ENCODE results near the gene C1QTNF9.
"Not testable (repeated sequence)": the region's sequence is repeated elsewhere in the genome, so short reads cannot be mapped to it uniquely, and the experiment has no call there.

The C1QTNF9 gene, protein sequence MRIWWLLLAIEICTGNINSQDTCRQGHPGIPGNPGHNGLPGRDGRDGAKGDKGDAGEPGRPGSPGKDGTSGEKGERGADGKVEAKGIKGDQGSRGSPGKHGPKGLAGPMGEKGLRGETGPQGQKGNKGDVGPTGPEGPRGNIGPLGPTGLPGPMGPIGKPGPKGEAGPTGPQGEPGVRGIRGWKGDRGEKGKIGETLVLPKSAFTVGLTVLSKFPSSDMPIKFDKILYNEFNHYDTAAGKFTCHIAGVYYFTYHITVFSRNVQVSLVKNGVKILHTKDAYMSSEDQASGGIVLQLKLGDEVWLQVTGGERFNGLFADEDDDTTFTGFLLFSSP

DNA sequence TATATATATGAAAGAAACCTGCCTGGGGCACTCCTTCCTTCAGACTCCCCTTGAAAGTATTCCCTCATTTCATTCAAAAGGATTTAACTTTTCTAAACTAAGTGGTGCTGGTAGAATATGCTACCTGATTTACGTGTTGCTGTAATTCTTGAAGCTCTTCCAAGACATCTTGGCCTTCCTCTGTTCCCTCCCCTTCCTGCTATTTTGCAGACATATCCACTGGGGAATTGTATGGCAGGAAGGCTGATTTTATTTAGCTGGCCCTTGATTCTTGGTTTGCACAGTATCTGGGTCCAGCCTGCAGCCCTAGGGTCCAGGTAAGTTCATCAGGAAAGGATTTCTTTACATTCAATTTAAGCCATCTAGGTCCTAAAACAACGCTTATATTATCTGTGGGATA is at the start of gene C1QTNF9:
Gene C1QTNF9 (plus strand): TSS at position 281 of the 400 bp plus-strand sequence. CDS start 6,424 bp downstream, outside the sequence.
- DNase-seq (ENCODE audit: low read depth) = not testable (repeated sequence)

DNA sequence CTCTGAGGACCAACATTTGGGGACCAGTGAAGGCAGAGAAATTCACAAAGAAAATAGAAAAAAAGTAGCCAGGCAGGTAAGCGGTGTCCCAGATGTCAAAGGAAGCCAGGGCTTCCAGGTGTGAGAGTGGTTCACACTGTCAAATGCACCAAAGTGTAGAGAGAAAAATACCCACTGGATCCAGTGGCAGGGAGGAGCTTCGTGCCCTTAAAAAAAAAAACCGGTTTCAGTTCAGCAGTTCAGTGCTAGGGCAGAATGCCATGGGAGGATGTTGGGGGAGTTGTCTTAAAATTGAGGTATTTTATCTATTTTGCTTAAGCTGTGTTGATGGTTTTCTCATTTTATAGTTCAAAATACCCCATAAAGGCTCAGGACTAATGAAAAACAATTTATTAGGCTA is 47.8 kb upstream of the C1QTNF9 start:
- no peak for DNase-seq (ENCODE audit: low read depth)

DNA sequence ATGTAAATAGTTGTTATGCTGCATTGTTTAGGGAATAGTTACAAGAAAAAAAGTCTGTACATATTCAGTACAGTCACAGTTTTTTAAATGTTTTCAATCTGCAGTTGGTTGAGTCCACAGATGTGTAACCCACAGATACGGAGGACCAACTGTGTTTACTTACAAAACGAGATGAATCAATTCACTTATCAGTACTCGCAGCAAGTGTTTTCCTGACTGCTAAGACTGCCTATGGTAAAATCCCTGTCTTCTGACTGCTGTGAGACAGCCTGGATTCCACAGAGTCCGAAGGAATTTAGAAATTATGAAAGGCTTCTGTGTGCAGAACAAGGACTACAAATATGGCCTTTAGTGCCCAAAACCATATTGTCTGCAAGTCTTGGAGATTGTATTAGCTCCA is 45.7 kb upstream of the C1QTNF9 start:
- no peak for DNase-seq (ENCODE audit: low read depth)

DNA sequence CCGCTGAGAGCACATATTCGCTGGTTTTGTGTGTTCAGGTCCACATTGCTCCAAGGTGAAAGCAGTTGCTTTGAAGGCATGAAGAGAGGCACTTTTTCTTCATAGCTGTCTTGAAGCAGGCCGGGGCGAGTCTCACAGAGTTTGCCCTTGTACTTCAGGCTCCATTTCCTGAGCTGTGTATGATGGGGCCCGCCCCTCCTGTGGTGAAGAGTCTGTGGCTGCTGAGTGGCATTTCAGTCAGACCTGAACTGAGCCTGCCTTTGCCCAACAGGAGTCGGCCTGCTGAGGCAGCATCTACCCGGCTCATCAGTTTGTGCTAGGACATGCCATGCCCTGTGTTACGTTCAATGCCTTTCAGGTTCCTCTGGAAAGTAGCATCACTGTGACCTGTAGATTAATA is 44.4 kb upstream of the C1QTNF9 start:
- peak; percentile 71 for DNase-seq (ENCODE audit: low read depth)

DNA sequence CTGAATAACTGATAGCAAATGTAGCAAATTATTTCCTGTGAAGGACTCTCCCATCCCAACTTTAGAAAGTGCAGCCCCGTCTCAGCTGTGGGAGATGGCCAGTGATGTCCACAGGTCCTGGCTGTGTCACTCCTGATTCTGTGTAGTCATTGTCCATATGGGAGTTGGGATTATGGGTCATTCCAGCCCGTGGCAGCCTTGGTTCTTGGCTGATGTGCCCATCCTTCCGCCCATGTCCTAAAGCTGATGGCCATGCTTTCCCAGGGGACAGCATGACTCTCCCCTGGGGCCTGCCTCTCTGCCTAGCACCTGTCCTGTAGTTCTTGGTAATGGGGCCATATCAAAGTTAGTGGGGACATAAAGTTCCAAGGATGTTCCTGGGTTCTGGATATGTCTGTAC is 43.9 kb upstream of the C1QTNF9 start:
- no peak for DNase-seq (ENCODE audit: low read depth)

DNA sequence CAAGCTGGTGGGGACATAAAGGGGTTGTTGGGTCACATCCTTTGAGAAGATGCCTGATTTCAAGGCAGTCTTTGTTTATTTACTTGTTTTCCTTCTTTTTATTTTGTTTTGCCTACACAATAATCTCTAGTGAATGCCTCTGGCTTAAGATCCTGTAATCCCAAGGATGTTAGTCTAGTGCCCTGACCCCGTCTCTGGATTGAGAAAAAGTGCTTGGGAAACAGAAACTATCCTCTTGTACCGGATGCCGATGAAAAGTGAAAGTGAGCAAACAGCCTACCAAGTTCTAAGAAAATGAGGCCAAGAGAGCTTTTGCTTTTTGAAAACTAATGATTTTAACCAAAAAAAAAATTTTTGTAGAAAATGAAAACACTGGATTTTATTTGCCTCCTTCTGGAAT is 42.1 kb upstream of the C1QTNF9 start:
- no peak for DNase-seq (ENCODE audit: low read depth)

DNA sequence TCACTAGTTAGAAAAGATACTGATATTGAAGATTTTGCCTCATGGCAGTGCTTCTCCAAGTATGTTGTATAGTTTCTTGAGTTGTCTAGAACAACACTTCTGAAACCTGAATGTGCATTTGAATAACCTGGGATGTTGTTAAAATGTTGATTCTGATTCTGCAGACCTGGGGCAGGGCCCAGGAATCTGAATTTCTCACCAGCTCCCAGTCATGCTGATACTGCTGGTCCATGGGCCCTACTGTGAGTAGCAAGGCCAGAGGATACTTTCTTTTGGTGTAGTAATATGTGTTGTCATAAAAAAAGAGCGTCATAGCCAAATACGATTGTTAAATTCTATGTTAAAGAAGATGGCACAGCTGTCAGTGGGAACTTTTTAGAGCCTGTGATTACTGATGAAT is 41.6 kb upstream of the C1QTNF9 start:
- no peak for DNase-seq (ENCODE audit: low read depth)

DNA sequence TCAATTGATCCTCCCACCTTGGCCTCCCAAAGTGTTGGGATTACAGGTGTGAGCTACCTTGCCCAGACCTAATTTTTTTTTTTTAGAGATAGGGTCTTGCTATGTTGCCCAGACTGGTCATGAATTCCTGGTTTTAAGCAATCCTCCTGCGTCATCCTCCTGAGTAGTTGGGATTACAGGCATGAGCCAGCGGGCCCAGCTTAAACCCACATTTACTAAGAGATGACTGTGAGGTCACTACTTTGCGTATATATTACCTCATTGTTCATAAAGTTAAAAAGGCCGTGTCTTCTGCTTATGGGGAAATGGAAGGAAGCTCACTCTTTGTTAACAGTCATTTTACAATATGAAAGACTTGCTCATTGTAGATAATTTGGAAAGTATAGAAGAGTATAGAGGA is 39.6 kb upstream of the C1QTNF9 start:
- no peak for DNase-seq (ENCODE audit: low read depth)

DNA sequence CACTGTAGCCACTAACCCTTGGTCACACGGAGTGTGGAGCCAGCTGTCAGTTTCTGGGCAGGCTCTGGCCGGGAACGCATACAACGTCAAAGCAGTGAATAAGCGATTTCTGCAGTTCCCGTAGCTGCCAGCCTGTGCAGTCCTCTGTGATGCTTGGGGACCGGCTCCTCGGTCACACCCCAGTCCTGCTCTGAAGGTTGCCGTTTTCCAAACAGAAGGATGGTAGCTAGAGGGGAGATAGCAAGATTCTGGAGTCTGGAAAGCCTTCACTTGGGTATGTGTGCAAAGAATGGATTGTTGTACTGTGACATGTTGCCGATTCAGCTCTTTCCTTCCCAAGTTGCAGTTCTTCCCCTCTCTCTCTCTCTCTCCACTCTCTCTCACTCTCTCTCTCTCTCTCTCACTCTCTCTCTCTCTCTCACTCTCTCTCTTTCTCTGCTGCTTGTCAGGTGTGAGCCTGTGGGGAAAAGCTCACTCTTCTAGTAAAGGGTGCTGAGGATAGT is 38.7 kb upstream of the C1QTNF9 start:
- DNase-seq (ENCODE audit: low read depth) = no peak

DNA sequence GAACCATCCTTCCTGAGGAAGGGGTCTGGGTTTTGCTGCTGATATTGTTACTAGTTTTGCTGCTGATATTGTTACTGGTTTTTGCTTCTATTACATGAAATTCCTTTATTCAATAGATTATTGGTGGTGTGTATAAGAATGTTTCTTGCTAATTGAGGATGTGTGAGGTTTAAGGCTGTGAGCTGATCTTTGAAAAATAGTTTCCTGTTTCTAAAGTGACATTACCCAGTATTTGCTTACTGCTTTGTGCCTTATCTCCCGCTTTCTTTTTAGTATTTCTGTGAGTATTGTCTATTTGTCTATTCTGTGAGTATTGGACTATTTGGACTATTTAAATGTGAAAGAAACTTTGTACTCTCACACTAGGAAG is 38.2 kb upstream of the C1QTNF9 start:
- no peak for DNase-seq (ENCODE audit: low read depth)

DNA sequence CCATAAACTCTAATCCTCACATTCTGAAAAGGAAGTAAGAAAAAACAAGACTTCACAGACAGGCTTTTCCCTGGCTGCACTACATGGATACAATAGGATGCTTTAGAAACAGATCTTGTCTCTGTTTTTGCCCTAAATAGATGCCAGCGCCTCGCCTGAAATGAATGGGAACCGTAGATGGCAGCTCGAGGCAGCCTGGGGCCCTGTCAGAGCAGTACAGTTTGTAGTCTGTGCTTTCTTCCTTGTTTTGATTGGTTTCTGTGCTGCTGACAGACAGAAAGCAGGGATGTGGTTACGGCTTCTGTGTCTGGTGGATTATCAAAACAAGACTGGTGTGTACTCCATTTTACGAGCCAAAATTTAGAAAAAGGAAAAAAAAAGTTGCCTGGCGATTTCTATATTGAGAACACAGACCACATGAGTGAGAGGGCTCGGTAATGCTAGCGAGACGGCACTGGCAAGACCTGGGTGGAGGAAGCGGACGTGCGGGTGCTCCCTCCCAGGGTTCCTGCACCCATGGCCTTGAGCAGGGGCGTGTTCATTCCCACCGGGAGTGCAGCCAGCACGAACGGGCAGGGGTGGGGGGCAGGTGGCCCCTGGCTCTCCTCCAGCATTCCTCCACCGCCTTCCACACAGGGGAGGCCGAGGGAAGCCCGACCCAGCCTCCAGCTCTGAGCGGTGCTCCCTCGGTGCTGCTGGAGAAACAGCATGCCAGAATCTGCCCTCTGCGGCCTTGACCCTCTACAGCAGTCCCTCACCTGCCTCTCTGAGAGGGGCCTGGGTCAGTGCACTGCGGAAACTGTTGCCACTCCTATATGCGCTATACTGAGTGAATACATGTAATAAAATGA is 37.6 kb upstream of the C1QTNF9 start:
- peak; percentile 50 for DNase-seq (ENCODE audit: low read depth)

DNA sequence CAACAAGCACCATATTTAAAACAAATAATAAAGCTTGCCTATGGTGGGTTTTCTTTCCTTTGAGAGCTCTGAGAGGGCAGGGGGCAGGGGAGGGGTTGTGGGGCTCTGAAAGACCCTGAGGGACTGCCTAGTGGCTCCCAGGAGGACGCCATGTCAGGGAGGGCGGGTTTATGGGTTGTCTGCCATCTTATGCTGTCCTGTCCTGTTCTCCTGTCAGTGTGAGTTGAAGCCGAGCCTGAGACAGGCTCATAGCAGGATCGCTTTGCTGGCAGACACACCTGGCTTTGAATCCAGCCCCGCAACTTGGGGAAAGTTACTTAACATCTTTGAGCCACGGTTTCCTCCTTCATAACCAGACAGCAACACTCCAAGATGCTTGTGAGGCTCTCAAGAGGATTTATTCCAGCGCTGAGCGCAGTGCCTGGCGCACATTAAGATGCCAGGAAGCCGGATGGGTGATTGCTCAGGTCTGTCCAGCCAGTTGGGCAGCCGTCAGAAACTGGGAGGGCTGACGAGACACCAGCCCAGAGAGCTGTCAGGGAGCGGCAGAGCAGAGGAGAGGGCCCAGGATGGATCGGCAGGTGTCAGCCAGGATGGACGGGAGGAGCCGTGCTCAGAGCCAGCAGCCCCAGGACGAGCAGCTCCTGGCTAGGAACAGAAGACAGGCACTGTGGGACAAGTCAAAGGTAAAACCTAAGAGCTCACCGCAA is 36.8 kb upstream of the C1QTNF9 start:
- no peak for DNase-seq (ENCODE audit: low read depth)

DNA sequence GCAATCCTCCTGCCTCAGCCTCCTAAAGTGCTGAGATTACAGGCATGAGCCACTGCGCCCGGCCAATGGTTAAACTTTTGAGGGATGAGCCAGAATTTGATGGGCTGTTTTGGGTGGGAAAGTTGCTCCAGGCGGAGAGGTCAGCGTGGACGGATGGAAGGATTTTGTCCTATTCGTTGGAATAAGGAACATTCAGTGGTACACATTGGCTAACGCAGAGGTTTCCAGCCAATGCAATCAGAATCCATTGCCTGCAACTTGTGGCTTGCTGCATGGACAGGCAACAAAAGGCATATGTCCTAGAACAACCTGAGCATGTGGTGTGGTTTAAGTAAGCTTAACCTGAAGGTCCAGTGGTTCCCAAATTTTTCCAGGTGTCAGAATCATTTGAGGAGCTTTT is 35.5 kb upstream of the C1QTNF9 start:
- no peak for DNase-seq (ENCODE audit: low read depth)

DNA sequence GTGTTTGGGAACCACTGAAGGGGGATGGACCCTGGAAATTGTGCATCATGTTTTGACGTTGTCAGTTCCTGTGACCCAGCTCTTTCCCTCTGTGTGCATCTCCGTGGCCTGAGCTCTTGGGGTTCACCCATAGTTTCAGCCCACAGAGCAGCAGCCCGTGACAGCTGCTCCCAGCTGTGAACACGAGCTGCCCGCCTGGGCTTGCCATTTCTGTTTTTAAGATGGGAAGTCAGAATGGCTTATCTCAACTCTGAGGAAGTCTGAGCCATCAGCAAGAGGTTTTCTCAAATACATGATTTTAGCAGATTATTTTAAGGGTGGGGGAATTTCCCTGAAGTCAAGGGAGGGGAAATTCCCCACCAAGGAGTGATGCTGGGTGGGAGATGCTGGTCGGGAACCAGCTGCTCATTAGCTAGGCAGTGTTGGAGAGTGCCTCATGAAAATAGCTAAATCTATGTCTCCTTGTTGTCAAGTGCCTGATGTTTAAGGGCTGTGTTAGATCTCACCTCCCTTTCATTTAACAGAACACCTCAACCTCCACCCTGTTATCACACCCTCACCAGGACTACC is 34.8 kb upstream of the C1QTNF9 start:
- no peak for DNase-seq (ENCODE audit: low read depth)

DNA sequence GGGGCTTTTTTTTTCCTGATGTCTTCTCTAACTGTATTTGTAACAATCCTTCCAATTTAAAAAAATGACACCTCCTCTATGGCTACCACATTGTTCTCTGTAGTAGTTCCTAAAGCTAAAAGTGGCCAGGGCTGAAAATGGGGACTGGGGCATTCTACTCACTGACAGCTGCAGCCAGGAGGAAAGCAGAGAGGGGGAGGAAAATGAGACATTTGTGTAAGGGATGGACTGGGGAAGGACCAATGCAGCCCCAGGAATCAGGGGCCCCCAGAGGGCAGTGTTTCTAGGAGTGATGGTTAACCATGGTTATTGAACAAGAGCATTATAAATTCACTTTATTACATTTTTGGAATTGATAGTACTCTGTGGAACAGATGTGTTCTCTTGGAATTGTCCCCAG is 34.3 kb upstream of the C1QTNF9 start:
- DNase-seq (ENCODE audit: low read depth) = no peak

DNA sequence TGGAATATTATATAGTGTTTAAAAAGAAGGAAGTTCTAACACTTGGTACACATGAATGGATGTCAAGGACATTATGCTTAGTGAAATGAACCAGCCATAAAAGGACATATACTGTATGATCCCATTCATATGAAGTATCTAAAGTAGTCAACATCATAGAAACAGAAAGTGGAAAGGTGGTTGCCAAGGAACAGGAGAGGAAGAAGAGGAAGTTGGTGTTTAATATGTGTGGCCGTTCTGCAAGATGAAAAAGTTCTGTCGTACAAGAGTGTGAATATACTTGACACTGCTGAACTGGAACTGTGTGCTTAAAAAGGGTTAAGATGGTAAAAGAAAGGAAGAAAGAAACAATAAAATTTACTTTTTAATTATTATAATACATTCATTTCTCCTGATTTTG is 33.1 kb upstream of the C1QTNF9 start:
- no peak for DNase-seq (ENCODE audit: low read depth)

DNA sequence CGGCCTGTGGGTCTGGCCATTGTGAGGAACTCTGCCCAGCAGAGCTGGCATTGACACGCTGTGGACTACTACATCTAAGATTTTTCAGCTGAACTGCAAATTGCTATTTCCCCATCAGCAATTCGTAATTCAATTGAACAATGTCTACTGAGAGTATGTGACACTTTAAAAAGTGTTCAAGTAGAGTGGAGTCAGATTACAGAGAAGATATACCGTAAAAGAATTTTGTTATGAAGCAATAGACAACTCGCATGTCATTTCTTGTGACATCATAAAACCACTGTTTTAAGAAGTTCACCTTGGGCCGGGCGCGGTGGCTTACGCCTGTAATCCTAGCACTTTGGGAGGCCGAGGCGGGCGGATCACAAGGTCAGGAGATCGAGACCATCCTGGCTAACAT is 32.5 kb upstream of the C1QTNF9 start:
- DNase-seq (ENCODE audit: low read depth) = no peak

DNA sequence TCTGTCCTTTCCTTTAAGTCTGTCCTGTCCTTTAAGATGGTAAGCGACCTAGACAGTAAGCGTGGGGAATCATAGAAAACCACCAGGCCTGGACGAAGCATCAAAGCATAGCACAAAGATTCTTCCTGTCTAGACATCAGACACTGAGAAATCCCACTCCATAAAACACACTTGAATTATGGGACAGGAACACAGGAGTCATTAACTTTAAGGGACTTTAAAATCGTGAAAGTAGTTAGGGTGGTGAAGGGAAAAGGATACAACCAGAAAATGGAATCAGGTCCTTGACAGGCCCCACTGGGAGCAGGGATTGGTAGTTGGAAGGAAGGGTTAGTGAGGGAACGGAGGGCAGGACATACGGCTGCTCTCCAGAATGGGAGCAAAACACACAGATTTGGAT is 31.6 kb upstream of the C1QTNF9 start:
- DNase-seq (ENCODE audit: low read depth) = no peak

DNA sequence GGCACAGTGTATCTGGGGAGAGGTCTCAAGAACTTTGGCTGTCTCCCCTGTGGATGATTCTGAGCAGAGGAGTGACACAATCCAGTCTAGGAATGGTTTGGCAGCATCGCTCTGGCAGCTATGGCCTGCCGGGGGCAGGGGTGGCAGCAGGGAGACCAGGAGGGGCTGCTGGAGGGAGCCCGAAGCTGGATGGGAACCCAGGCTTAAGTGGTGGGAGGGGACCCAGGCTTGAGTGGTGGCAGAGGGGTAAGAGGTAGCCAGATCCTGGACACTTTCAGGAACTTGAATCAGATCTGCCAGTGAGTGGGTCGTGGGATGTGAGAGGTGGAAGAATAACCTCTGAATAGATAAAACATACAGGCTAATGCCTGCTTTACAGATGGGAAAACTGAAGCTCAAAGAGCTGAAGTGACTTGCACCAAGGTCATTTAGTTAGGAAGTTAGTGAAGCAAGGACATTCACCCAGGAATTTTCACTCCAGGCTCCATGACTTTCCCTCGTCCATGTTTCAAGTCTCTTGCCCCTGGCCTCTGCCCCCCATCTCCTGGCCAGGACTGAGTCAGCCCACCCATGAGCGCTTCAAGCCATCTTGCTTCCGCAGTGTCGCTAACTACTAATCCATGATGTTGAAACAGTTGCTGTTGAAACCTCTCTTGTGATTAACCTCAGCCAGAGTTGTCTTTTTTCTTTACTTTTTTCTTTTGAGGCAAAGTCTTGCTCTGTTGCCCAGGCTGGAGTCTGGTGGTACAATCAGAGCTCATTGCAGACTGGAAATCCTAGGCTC is 29.9 kb upstream of the C1QTNF9 start:
- no peak for DNase-seq (ENCODE audit: low read depth)

DNA sequence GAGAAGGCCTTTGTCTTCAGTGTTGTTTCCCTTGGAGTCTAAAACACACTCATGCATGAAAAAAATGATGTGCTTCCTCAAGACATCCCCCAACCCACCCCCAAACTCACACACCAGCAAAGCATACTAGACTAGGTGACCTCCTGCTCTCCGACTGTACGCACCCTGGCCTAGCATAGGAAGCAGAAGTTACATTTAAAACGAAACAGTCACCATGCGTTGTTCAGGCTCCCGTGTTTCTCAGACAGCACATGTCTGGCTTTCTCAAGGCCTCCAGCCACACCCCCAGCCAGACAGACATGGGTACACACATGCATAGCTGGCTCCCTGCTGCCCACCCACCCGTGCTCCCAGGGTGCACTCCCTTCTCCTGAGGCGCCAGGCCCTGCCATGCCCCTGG is 28.7 kb upstream of the C1QTNF9 start:
- DNase-seq (ENCODE audit: low read depth) = no peak

DNA sequence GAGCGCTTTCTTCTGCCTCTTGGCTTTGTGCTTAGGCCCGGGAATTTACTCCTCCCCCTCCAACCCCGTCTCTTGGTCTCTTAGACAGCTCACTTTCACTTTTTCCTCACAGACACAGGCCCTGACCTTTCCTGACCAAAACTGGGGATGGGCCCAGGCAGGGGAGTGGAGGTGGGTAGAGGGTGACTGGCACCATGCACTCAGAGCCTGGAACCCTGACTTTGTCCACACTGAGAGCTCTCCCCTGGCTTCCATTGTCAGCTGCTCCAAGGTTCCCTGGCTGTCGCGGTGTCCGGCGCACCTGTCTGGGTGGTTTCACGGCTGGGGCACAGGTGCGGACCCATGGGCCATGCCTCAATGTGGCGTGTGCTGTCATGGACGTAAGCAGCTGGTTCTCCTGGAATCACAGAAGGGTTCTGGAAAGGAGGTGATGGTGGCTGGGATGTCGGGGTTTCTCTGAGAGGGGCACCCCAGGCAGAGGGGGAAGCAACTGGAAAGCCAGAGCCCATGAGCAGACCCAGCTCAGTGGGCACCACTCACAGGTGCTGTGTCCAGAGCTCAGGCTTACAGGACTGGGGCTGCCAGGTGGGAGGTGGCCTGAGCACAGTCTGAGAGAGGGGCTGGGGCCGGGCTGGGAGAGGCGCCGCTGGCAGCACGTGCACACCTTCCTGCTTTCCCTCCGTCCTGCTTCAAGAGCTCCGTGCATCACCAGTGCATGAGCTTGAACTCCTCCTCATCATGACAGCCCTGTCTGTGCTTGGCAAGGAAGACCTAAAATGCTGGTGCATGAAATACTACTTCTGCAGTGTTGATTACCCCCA is 28.0 kb upstream of the C1QTNF9 start:
- no peak for DNase-seq (ENCODE audit: low read depth)
